HepG2 (cell line): ENCODE measurements around the gene SSR2. TPM values are rescaled to one million over a fixed set of nuclear protein-coding genes. Genes with fewer than 3 reads are reported as not detected.

Experiments used
- DMTF1 ChIP-seq: sonication (generic); formaldehyde crosslinking; IDR thresholded peaks from 2 replicates; pipeline ENCODE4 v1.4.0; 2020; ENCODE audit warnings: mild to moderate bottlenecking, missing genetic modification reagents
- GFI1 ChIP-seq: sonication (generic); formaldehyde crosslinking; IDR thresholded peaks from 2 replicates; pipeline ENCODE4 v1.5.0; 2020; ENCODE audit warnings: missing genetic modification reagents, mild to moderate bottlenecking, borderline replicate concordance
- KLF15 ChIP-seq: sonication (generic); formaldehyde crosslinking; IDR thresholded peaks from 2 replicates; pipeline ENCODE4 v1.8.1; 2023; ENCODE audit warnings: borderline replicate concordance, mild to moderate bottlenecking, inconsistent platforms, missing genetic modification reagents, mixed read lengths
- SETDB1 ChIP-seq: sonication (generic); formaldehyde crosslinking; IDR thresholded peaks from 2 replicates; pipeline ENCODE4 v1.5.1; 2020; ENCODE audit warnings: missing genetic modification reagents, mild to moderate bottlenecking, borderline replicate concordance
- TBX3 ChIP-seq: fragments of 450-650 bp; IDR thresholded peaks from 2 replicates; pipeline ENCODE4 v1.6.1; 2017; ENCODE audit warnings: antibody characterized with exemption, mild to moderate bottlenecking, inconsistent platforms, borderline replicate concordance
- TSC22D2 ChIP-seq: sonication (generic); formaldehyde crosslinking; IDR thresholded peaks from 2 replicates; pipeline ENCODE4 v1.5.1; 2020; ENCODE audit warnings: missing genetic modification reagents, mild to moderate bottlenecking, borderline replicate concordance
- ZBTB8A ChIP-seq: sonication (generic); formaldehyde crosslinking; IDR thresholded peaks from 2 replicates; pipeline ENCODE4 v1.4.0; 2020; ENCODE audit warnings: mild to moderate bottlenecking, low read depth, missing genetic modification reagents, borderline replicate concordance
- ZNF205 ChIP-seq: IDR thresholded peaks from 2 replicates; pipeline ENCODE4 v1.6.1; 2018; ENCODE audit warnings: missing biosample characterization, missing genetic modification reagents
- ZNF670 ChIP-seq: sonication (generic); formaldehyde crosslinking; IDR thresholded peaks from 2 replicates; pipeline ENCODE4 v1.8.0; 2022; ENCODE audit warnings: mild to moderate bottlenecking, missing genetic modification reagents, borderline replicate concordance
- polyA plus RNA-seq, 8 experiments: library from polyadenylated mRNA; depleted of rRNA in 3 of 8; stranded (reverse) in 7 of 8; unstranded in 1 of 8; fragments of >200 nt; fragmentation: Illumina TruSeq in 4 of 8; extraction: Trizol in 4 of 8; gene quantifications; 2 replicates each; pipeline versions ENCODE4 v1.2.1 to v1.2.3, GENCODE V29; 2011 to 2016; ENCODE audit warnings: low read depth in 4 of 8, missing spikeins in 1 of 8, mixed read lengths in 1 of 8; ENCODE audit not compliant: insufficient read depth in 1 of 8
- total RNA-seq, 5 experiments: library from RNA; depleted of rRNA; stranded (reverse); fragments of >200 nt; fragmentation: Illumina TruSeq; extraction: Trizol; gene quantifications; 2 replicates each; pipeline ENCODE4 v1.2.3, GENCODE V29; 2016; ENCODE audit warnings: low read depth in 1 of 5
- TF ChIP-seq, protein P1 (sequence below): sonication (generic); formaldehyde crosslinking; IDR thresholded peaks from 2 replicates; pipeline ENCODE4 v1.4.0; 2020; ENCODE audit warnings: mild to moderate bottlenecking, missing genetic modification reagents
- TF ChIP-seq, protein P2 (sequence below): sonication (generic); formaldehyde crosslinking; IDR thresholded peaks from 2 replicates; pipeline ENCODE4 v1.4.0; 2020; ENCODE audit warnings: low read depth, missing genetic modification reagents
- TF ChIP-seq, protein P3 (sequence below): sonication (generic); formaldehyde crosslinking; IDR thresholded peaks from 2 replicates; pipeline ENCODE4 v1.4.0; 2020; ENCODE audit warnings: missing genetic modification reagents

SSR2 gene
- total and polyA plus RNA-seq, 2 of the 13 experiments (the other 11 are each of a cell fraction or from before 2014, with no cell fraction given), result 284 to 461 TPM

GRCh38 chr1:156053768-156054499, 33.2 kb upstream of the SSR2 start, which contains the start of gene UBQLN4 (continued):
- TF ChIP-seq, protein P1, sequence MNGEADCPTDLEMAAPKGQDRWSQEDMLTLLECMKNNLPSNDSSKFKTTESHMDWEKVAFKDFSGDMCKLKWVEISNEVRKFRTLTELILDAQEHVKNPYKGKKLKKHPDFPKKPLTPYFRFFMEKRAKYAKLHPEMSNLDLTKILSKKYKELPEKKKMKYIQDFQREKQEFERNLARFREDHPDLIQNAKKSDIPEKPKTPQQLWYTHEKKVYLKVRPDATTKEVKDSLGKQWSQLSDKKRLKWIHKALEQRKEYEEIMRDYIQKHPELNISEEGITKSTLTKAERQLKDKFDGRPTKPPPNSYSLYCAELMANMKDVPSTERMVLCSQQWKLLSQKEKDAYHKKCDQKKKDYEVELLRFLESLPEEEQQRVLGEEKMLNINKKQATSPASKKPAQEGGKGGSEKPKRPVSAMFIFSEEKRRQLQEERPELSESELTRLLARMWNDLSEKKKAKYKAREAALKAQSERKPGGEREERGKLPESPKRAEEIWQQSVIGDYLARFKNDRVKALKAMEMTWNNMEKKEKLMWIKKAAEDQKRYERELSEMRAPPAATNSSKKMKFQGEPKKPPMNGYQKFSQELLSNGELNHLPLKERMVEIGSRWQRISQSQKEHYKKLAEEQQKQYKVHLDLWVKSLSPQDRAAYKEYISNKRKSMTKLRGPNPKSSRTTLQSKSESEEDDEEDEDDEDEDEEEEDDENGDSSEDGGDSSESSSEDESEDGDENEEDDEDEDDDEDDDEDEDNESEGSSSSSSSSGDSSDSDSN, result no peak
- TF ChIP-seq, protein P2, sequence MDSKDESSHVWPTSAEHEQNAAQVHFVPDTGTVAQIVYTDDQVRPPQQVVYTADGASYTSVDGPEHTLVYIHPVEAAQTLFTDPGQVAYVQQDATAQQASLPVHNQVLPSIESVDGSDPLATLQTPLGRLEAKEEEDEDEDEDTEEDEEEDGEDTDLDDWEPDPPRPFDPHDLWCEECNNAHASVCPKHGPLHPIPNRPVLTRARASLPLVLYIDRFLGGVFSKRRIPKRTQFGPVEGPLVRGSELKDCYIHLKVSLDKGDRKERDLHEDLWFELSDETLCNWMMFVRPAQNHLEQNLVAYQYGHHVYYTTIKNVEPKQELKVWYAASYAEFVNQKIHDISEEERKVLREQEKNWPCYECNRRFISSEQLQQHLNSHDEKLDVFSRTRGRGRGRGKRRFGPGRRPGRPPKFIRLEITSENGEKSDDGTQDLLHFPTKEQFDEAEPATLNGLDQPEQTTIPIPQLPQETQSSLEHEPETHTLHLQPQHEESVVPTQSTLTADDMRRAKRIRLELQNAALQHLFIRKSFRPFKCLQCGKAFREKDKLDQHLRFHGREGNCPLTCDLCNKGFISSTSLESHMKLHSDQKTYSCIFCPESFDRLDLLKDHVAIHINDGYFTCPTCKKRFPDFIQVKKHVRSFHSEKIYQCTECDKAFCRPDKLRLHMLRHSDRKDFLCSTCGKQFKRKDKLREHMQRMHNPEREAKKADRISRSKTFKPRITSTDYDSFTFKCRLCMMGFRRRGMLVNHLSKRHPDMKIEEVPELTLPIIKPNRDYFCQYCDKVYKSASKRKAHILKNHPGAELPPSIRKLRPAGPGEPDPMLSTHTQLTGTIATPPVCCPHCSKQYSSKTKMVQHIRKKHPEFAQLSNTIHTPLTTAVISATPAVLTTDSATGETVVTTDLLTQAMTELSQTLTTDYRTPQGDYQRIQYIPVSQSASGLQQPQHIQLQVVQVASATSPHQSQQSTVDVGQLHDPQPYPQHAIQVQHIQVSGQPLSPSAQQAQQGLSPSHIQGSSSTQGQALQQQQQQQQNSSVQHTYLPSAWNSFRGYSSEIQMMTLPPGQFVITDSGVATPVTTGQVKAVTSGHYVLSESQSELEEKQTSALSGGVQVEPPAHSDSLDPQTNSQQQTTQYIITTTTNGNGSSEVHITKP (CRISPR knock-in tag), result no peak
- TF ChIP-seq GFI1 (no peak), TBX3 (0 out of 2 replicates have a peak, but pooled peaks have one; percentile 11), DMTF1 (CRISPR knock-in tag) (no peak), TSC22D2 (CRISPR knock-in tag) (no peak), SETDB1 (CRISPR knock-in tag) (no peak), ZNF670 (peak; percentile 26; the same call in 1 of the 2 replicates), ZNF205 (CRISPR knock-in tag) (no peak), KLF15 (CRISPR knock-in tag) (no peak), ZBTB8A (CRISPR knock-in tag) (no peak)
- TF ChIP-seq, protein P3, sequence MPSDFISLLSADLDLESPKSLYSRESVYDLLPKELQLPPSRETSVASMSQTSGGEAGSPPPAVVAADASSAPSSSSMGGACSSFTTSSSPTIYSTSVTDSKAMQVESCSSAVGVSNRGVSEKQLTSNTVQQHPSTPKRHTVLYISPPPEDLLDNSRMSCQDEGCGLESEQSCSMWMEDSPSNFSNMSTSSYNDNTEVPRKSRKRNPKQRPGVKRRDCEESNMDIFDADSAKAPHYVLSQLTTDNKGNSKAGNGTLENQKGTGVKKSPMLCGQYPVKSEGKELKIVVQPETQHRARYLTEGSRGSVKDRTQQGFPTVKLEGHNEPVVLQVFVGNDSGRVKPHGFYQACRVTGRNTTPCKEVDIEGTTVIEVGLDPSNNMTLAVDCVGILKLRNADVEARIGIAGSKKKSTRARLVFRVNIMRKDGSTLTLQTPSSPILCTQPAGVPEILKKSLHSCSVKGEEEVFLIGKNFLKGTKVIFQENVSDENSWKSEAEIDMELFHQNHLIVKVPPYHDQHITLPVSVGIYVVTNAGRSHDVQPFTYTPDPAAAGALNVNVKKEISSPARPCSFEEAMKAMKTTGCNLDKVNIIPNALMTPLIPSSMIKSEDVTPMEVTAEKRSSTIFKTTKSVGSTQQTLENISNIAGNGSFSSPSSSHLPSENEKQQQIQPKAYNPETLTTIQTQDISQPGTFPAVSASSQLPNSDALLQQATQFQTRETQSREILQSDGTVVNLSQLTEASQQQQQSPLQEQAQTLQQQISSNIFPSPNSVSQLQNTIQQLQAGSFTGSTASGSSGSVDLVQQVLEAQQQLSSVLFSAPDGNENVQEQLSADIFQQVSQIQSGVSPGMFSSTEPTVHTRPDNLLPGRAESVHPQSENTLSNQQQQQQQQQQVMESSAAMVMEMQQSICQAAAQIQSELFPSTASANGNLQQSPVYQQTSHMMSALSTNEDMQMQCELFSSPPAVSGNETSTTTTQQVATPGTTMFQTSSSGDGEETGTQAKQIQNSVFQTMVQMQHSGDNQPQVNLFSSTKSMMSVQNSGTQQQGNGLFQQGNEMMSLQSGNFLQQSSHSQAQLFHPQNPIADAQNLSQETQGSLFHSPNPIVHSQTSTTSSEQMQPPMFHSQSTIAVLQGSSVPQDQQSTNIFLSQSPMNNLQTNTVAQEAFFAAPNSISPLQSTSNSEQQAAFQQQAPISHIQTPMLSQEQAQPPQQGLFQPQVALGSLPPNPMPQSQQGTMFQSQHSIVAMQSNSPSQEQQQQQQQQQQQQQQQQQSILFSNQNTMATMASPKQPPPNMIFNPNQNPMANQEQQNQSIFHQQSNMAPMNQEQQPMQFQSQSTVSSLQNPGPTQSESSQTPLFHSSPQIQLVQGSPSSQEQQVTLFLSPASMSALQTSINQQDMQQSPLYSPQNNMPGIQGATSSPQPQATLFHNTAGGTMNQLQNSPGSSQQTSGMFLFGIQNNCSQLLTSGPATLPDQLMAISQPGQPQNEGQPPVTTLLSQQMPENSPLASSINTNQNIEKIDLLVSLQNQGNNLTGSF, result no peak
